PC-3 (cell line): ENCODE data around the gene SIX4. TPM values are rescaled to one million over a fixed set of nuclear protein-coding genes. Genes with fewer than 3 reads are reported as not detected.

ENCODE experiments used
- ATAC-seq: fragments of 200-7000 bp; cut with Tn5 transposase; 2 replicates; pipeline ENCODE4 v1.9.1; 2020; ENCODE audit warnings: mild to moderate bottlenecking, moderate library complexity
- BruUV-seq: library from RNA; stranded (reverse); fragments of 400-500 nt; replicated peaks from 2 replicates; lab custom pipeline; 2021; lab: Mats Ljungman, UMichigan
- CTCF ChIA-PET: fragments of 300-600 bp; sonication (Branson Sonifier 250); formaldehyde crosslinking; loops from one replicate; lab custom pipeline; 2022; ENCODE audit warnings: antibody characterized with exemption; lab: Charles Lee
- POLR2A ChIA-PET: fragments of 300-600 bp; sonication (Branson Sonifier 250); formaldehyde crosslinking; loops from one replicate; lab custom pipeline; 2022; ENCODE audit warnings: antibody characterized with exemption; ENCODE audit not compliant: unreplicated experiment; lab: Charles Lee
- DNase-seq: peaks from one replicate; pipeline ENCODE4 v3.0.0-alpha.2; 2015
- H2AFZ ChIP-seq: fragments of 300-600 bp; sonication (generic); 2 replicates; pipeline ENCODE4 v1.6.0; 2016; ENCODE audit warnings: antibody characterized with exemption, low read length
- H3F3A ChIP-seq: fragments of 300-600 bp; sonication (generic); one replicate; pipeline ENCODE4 v1.6.0; 2017; ENCODE audit warnings: antibody characterized with exemption, low read length, control low read depth, mild to moderate bottlenecking; ENCODE audit not compliant: unreplicated experiment
- H3K27ac ChIP-seq: fragments of 300-600 bp; sonication (generic); 2 replicates; pipeline ENCODE4 v1.5.1; 2016; ENCODE audit warnings: mild to moderate bottlenecking, low read length
- H3K27me3 ChIP-seq: fragments of 300-600 bp; sonication (generic); 2 replicates; pipeline ENCODE4 v1.6.1; 2016; ENCODE audit warnings: low read length, mixed read lengths
- H3K36me3 ChIP-seq: fragments of 300-600 bp; sonication (generic); 2 replicates; pipeline ENCODE4 v1.6.1; 2016; ENCODE audit warnings: low read depth, mixed run types, low read length, mixed read lengths
- H3K4me1 ChIP-seq: fragments of 300-600 bp; sonication (generic); 2 replicates; pipeline ENCODE4 v1.5.1; 2016; ENCODE audit warnings: low read length; ENCODE audit not compliant: insufficient read depth
- H3K4me2 ChIP-seq: fragments of 300-600 bp; sonication (generic); 2 replicates; pipeline ENCODE4 v1.6.0; 2016; ENCODE audit warnings: low read length
- H3K4me3 ChIP-seq: fragments of 300-600 bp; sonication (generic); 2 replicates; pipeline ENCODE4 v1.5.1; 2016; ENCODE audit warnings: mild to moderate bottlenecking, low read length, mixed read lengths
- H3K79me2 ChIP-seq: fragments of 300-600 bp; sonication (generic); 2 replicates; pipeline ENCODE4 v1.6.1; 2017; ENCODE audit warnings: low read length, mixed read lengths
- H3K9ac ChIP-seq: fragments of 300-600 bp; sonication (generic); 2 replicates; pipeline ENCODE4 v1.6.0; 2016; ENCODE audit warnings: mild to moderate bottlenecking, low read length
- H3K9me2 ChIP-seq: fragments of 300-600 bp; sonication (generic); replicated peaks from 2 replicates; pipeline ENCODE4 v1.6.1; 2016; ENCODE audit warnings: mixed run types, low read length, mixed read lengths
- H3K9me3 ChIP-seq: fragments of 300-600 bp; sonication (generic); 2 replicates; pipeline ENCODE4 v1.6.1; 2016; ENCODE audit warnings: low read length, mixed read lengths
- H4K20me1 ChIP-seq: fragments of 300-600 bp; sonication (generic); 2 replicates; pipeline ENCODE4 v1.6.1; 2016; ENCODE audit warnings: low read length, mixed read lengths
- EZH2 ChIP-seq: fragments of 300-600 bp; sonication (generic); IDR thresholded peaks from one replicate; pipeline ENCODE4 v1.6.1; 2017; ENCODE audit warnings: antibody characterized with exemption, mild to moderate bottlenecking, low read length; ENCODE audit not compliant: unreplicated experiment
- EZH2phosphoT487 ChIP-seq: fragments of 300-600 bp; sonication (generic); IDR thresholded peaks from 2 replicates; pipeline ENCODE4 v1.6.1; 2018; ENCODE audit warnings: mild to moderate bottlenecking, antibody characterized with exemption, low read length, borderline replicate concordance
- intact Hi-C: fragments of 100-400 bp; cut with micrococcal nuclease; formaldehyde crosslinking; loops from 2 replicates; pipeline ENCODE4 v1.9.0; 2023
- total RNA-seq: library from RNA; depleted of rRNA; stranded (reverse); fragments of >200 nt; gene quantifications from 2 replicates; pipeline ENCODE4 v1.2.3, GENCODE V29; 2014
- TF ChIP-seq, protein P1 (sequence below): fragments of 300-600 bp; sonication (generic); conservative IDR thresholded peaks from 2 replicates; pipeline ENCODE4 v1.5.1; 2017; ENCODE audit warnings: antibody characterized with exemption, low read depth, mild to moderate bottlenecking, low read length

Gene SIX4
- total RNA-seq, 1 experiment from 2014 or later: 29.2 TPM

DNA sequence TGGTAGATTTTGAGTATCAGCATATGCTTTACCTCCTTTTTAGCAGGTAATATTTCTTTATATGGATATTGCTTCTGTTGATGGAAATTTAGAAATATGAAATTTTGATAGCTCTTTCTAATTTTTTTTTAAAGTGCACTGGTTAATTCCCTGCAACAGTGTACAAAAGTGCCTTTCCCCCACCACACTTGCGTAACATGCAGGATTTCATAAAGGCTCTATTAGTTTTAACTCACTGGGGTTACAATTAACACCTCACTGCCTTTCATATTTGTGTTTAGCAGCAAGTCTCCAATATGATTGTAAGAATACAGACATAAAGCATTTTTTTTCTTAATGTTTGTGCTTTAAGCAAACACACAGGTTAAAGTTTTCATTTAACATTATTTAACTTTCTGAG is 36.1 kb upstream of the SIX4 start:
- H3K9ac ChIP-seq: no peak overlapping the region
- no peaks in the 10 kb centered on the region for H3K9me2 ChIP-seq
- peaks cover 81% of the 10 kb centered on the region for H3K79me2 ChIP-seq
- BruUV-seq: TSS peak; percentile 44
- ChIA-PET POLR2A (interaction anchor here (0.6 kb wide), 1 partner anchor 16 kb away, joined by 3 read pairs; no protein-coding TSS in a partner anchor), CTCF (no interaction called here)
- H3K27me3 ChIP-seq: no peaks in the 10 kb centered on the region
- H2AFZ ChIP-seq: no peak overlapping the region
- H3K4me3 ChIP-seq: no peak overlapping the region
- peaks cover 6% of the 10 kb centered on the region; the same call in 1 of the 2 replicates for H4K20me1 ChIP-seq
- DNase-seq (no peak), ATAC-seq (no peak)
- H3K4me2 ChIP-seq: peak overlapping the region; percentile 40
- H3K9me3 ChIP-seq: no peaks in the 10 kb centered on the region
- H3K4me1 ChIP-seq: peaks cover 59% of the 10 kb centered on the region
- intact Hi-C loops: loop anchor here (1.0 kb wide), 3 partner anchors 15 to 135 kb away; partner anchors contain the start of gene SIX4
- H3F3A ChIP-seq: peaks cover 13% of the 10 kb centered on the region
- peak overlapping the region; percentile 2; the same call in 1 of the 2 replicates for H3K27ac ChIP-seq
- no peaks in the 10 kb centered on the region for H3K36me3 ChIP-seq
- TF ChIP-seq EZH2phosphoT487 (no peak), EZH2 (no peak)
- TF ChIP-seq, protein P1, sequence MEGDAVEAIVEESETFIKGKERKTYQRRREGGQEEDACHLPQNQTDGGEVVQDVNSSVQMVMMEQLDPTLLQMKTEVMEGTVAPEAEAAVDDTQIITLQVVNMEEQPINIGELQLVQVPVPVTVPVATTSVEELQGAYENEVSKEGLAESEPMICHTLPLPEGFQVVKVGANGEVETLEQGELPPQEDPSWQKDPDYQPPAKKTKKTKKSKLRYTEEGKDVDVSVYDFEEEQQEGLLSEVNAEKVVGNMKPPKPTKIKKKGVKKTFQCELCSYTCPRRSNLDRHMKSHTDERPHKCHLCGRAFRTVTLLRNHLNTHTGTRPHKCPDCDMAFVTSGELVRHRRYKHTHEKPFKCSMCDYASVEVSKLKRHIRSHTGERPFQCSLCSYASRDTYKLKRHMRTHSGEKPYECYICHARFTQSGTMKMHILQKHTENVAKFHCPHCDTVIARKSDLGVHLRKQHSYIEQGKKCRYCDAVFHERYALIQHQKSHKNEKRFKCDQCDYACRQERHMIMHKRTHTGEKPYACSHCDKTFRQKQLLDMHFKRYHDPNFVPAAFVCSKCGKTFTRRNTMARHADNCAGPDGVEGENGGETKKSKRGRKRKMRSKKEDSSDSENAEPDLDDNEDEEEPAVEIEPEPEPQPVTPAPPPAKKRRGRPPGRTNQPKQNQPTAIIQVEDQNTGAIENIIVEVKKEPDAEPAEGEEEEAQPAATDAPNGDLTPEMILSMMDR: no peak

DNA sequence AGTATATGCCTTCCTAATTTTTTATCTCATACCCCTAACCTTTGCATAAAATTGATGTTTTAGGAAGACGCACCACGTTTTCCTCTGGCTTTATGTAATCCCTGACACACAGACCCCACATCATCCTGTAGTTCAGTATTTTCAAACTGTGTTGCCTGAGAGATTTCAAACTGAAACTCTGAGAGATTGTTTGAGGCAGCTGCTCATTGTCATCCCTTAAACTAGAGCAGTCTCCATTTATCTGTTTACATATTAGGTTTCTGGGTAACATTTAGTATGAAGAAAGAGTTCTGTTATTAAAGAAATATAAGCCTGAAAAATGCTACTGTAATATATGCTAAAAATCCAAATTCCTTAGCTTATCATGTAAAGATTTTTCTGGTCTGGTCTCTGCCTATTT is 34.7 kb upstream of the SIX4 start:
- BruUV-seq: no TSS peak
- Histone ChIP-seq H3K4me2 (no peak overlapping the region), H3K9me2 (no peaks in the 10 kb centered on the region)

GRCh38 chr14:60757567-60758002 is 33.4 kb upstream of the SIX4 start:
- DNase-seq (peak; percentile 98), ATAC-seq (peak; percentile 81)
- Histone ChIP-seq H3K79me2 (peaks cover 88% of the 10 kb centered on the region), H3K9me2 (no peaks in the 10 kb centered on the region), H4K20me1 (no peaks in the 10 kb centered on the region), H3K27ac (peak overlapping the region; percentile 78), H3K9ac (peak overlapping the region; percentile 34), H3K36me3 (0 out of 2 replicates have a peak, but pooled peaks cover 5% of the 10 kb centered on the region), H3K4me1 (peaks cover 59% of the 10 kb centered on the region), H3K27me3 (no peaks in the 10 kb centered on the region), H2AFZ (no peak overlapping the region), H3K4me2 (peak overlapping the region; percentile 72), H3K4me3 (peak overlapping the region; percentile 41), H3K9me3 (no peaks in the 10 kb centered on the region), H3F3A (peaks cover 13% of the 10 kb centered on the region)
- ChIA-PET POLR2A (no interaction called here), CTCF (interaction anchor here (0.5 to 1.2 kb wide), 2 partner anchors 21 to 496 kb away, joined by 5 to 6 read pairs; no protein-coding TSS in a partner anchor)
- intact Hi-C loops: loop anchor here (1.0 to 5.0 kb wide), 6 partner anchors 21 to 495 kb away; no protein-coding TSS in a partner anchor
- no TSS peak for BruUV-seq
- TF ChIP-seq, protein P1: no peak
- no peak for TF ChIP-seq EZH2
- TF ChIP-seq EZH2phosphoT487: no peak

More for the DNA sequence above, 34.7 kb upstream of the SIX4 start:
- TF ChIP-seq EZH2 (no peak), EZH2phosphoT487 (no peak)
- POLR2A ChIA-PET: interaction anchor here (0.7 kb wide), 1 partner anchor 531 kb away, joined by 4 read pairs; no protein-coding TSS in a partner anchor
- Histone ChIP-seq H3K9me3 (no peaks in the 10 kb centered on the region), H3K27me3 (no peaks in the 10 kb centered on the region), H3K4me3 (no peak overlapping the region), H3K79me2 (peaks cover 85% of the 10 kb centered on the region), H3K27ac (no peak overlapping the region), H2AFZ (no peak overlapping the region), H3K36me3 (0 out of 2 replicates have a peak, but pooled peaks cover under 1% of the 10 kb centered on the region), H3K9ac (no peak overlapping the region), H4K20me1 (peaks cover 6% of the 10 kb centered on the region; the same call in 1 of the 2 replicates), H3K4me1 (peaks cover 59% of the 10 kb centered on the region), H3F3A (peaks cover 13% of the 10 kb centered on the region)
- CTCF ChIA-PET: no interaction called here
- intact Hi-C loops: loop anchor here (5.0 kb wide), 1 partner anchor 103 kb away; no protein-coding TSS in a partner anchor
- no peak for ATAC-seq
- DNase-seq: no peak
